Spleen (tissue), 7 donors: Measurements from ENCODE around the gene MCTP1.

Experiments used
- POLR2A ChIP-seq, 3 donors: fragments of 450-650 bp; IDR thresholded peaks; one replicate each; pipeline ENCODE4 v1.5.1; 2017; ENCODE audit warnings: antibody characterized with exemption in 3 of 3, mild to moderate bottlenecking in 1 of 3
- TF ChIP-seq, protein P1 (sequence below), 11 experiments: fragments of 200-600 bp in 7 of 11; fragments of 450-650 bp in 4 of 11; sonication (generic) in 4 of 11; IDR thresholded peaks in 8 of 11; conservative IDR thresholded peaks in 3 of 11; 1 replicate in 7 of 11; 2 replicates in 4 of 11; pipeline versions ENCODE4 v1.4.0 to v1.8.0; 2016 to 2021; ENCODE audit warnings: antibody characterized with exemption in 11 of 11, inconsistent platforms in 4 of 11, mild to moderate bottlenecking in 1 of 11
- donor health status: DM: no; HTN: no; CAD: no; lungs with moderate emphysema.
- donor health status: DM: no; HTN: no; CAD: no.
- donor health status: DM: no; HTN: no; CAD: no.

DNA sequence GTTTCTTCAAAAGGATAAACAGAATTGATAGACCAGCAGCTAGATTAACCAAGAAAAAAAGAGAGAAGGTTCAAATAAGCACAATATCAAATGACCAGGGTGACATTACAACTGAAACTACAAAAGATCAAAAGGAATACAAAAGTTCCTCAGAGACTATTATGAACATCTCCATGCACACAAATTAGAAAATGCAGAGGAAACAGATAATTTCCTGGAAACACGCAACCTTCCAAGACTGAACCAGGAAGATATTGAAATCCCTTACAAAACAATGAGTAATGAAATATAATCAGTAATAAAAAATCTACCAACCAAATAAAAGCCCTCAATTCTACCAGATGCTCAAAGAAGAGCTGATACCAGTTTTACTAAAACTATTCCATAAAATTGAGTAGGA is 252.1 kb downstream of the MCTP1 start:
- TF ChIP-seq, protein P1, sequence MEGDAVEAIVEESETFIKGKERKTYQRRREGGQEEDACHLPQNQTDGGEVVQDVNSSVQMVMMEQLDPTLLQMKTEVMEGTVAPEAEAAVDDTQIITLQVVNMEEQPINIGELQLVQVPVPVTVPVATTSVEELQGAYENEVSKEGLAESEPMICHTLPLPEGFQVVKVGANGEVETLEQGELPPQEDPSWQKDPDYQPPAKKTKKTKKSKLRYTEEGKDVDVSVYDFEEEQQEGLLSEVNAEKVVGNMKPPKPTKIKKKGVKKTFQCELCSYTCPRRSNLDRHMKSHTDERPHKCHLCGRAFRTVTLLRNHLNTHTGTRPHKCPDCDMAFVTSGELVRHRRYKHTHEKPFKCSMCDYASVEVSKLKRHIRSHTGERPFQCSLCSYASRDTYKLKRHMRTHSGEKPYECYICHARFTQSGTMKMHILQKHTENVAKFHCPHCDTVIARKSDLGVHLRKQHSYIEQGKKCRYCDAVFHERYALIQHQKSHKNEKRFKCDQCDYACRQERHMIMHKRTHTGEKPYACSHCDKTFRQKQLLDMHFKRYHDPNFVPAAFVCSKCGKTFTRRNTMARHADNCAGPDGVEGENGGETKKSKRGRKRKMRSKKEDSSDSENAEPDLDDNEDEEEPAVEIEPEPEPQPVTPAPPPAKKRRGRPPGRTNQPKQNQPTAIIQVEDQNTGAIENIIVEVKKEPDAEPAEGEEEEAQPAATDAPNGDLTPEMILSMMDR (IDR thresholded peaks at IDR 0.05 in 8 of 11, conservative IDR thresholded peaks at IDR 0.05 in 3 of 11): no peak
- no peak for TF ChIP-seq POLR2A (IDR thresholded peaks at IDR 0.05)
